ENCODE measurements around the gene CDKAL1.

Gene CDKAL1

DNA sequence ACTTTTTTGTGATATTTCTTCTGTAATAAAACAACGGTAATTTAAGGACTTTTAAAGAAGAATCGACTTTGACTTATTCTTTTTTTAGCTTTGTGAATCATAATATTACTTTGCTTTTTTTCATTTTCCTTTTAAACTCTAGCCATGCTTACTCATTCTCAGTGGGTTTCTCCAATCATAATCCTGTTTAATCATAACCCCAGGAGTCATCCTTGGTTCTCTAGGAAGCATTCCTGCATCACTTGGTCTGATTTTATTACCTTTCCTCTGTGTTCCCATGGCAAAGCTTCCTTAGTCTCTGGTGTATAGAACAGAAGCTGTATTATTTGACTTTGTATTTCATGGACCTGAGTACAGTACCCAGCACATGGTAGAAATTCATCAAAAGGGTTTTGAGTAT, 223.5 kb downstream of the CDKAL1 start:
- no peak for TF ChIP-seq TAF1 (IDR thresholded peaks at IDR 0.05; ENCODE audit: borderline replicate concordance, insufficient read depth, low read length)
- no peak for TF ChIP-seq POLR2AphosphoS5 (IDR thresholded peaks at IDR 0.05; ENCODE audit: low read depth, low read length)
- no peak for TF ChIP-seq SIN3A (IDR thresholded peaks at IDR 0.05; ENCODE audit: borderline replicate concordance, insufficient read depth, low read length)
- TF ChIP-seq FOXP2 (optimal IDR thresholded peaks at IDR 0.05; ENCODE audit: borderline replicate concordance, extremely low read depth, extremely low read length, insufficient read depth), result no peak
- no peak for TF ChIP-seq REST (IDR thresholded peaks at IDR 0.05; ENCODE audit: insufficient read depth in 1 of 2, low read depth in 2 of 2, low read length in 2 of 2)

- TF ChIP-seq REST (IDR thresholded peaks at IDR 0.05; ENCODE audit: insufficient read depth in 1 of 2, low read depth in 2 of 2, low read length in 2 of 2), result no peak
- TF ChIP-seq TAF1 (IDR thresholded peaks at IDR 0.05; ENCODE audit: borderline replicate concordance, insufficient read depth, low read length), result no peak
- no peak for TF ChIP-seq POLR2AphosphoS5 (IDR thresholded peaks at IDR 0.05; ENCODE audit: low read depth, low read length)
- no peak for TF ChIP-seq FOXP2 (optimal IDR thresholded peaks at IDR 0.05; ENCODE audit: borderline replicate concordance, extremely low read depth, extremely low read length, insufficient read depth)
- no peak for TF ChIP-seq SIN3A (IDR thresholded peaks at IDR 0.05; ENCODE audit: borderline replicate concordance, insufficient read depth, low read length)
These were observed 229.0 kb downstream of the CDKAL1 start for GRCh38 chr6:20763296-20763695.

- TF ChIP-seq FOXP2 (optimal IDR thresholded peaks at IDR 0.05; ENCODE audit: borderline replicate concordance, extremely low read depth, extremely low read length, insufficient read depth) (no peak), SIN3A (IDR thresholded peaks at IDR 0.05; ENCODE audit: borderline replicate concordance, insufficient read depth, low read length) (no peak), POLR2AphosphoS5 (IDR thresholded peaks at IDR 0.05; ENCODE audit: low read depth, low read length) (no peak), TAF1 (IDR thresholded peaks at IDR 0.05; ENCODE audit: borderline replicate concordance, insufficient read depth, low read length) (no peak), REST (IDR thresholded peaks at IDR 0.05; ENCODE audit: insufficient read depth in 1 of 2, low read depth in 2 of 2, low read length in 2 of 2) (no peak)
These were observed 235.4 kb downstream of the CDKAL1 start for GRCh38 chr6:20769631-20770030.

GRCh38 chr6:20770773-20771172, 236.5 kb downstream of the CDKAL1 start:
- TF ChIP-seq TAF1 (IDR thresholded peaks at IDR 0.05; ENCODE audit: borderline replicate concordance, insufficient read depth, low read length) (no peak), FOXP2 (optimal IDR thresholded peaks at IDR 0.05; ENCODE audit: borderline replicate concordance, extremely low read depth, extremely low read length, insufficient read depth) (no peak), SIN3A (IDR thresholded peaks at IDR 0.05; ENCODE audit: borderline replicate concordance, insufficient read depth, low read length) (no peak), REST (IDR thresholded peaks at IDR 0.05; ENCODE audit: insufficient read depth in 1 of 2, low read depth in 2 of 2, low read length in 2 of 2) (no peak), POLR2AphosphoS5 (IDR thresholded peaks at IDR 0.05; ENCODE audit: low read depth, low read length) (no peak)

- no peak for TF ChIP-seq TAF1 (IDR thresholded peaks at IDR 0.05; ENCODE audit: borderline replicate concordance, insufficient read depth, low read length)
- no peak for TF ChIP-seq SIN3A (IDR thresholded peaks at IDR 0.05; ENCODE audit: borderline replicate concordance, insufficient read depth, low read length)
- no peak for TF ChIP-seq FOXP2 (optimal IDR thresholded peaks at IDR 0.05; ENCODE audit: borderline replicate concordance, extremely low read depth, extremely low read length, insufficient read depth)
- TF ChIP-seq REST (IDR thresholded peaks at IDR 0.05; ENCODE audit: insufficient read depth in 1 of 2, low read depth in 2 of 2, low read length in 2 of 2), result no peak
- TF ChIP-seq POLR2AphosphoS5 (IDR thresholded peaks at IDR 0.05; ENCODE audit: low read depth, low read length), result no peak
These were observed 237.2 kb downstream of the CDKAL1 start for GRCh38 chr6:20771409-20771808.
